A549 (cell line): ENCODE results near the gene PAX4. TPM values are rescaled to one million over a fixed set of nuclear protein-coding genes. Genes with fewer than 3 reads are reported as not detected.

Source experiments
- ATAC-seq, 2 experiments: fragments of 200-7000 bp in 1 of 2; fragments of >200 bp in 1 of 2; cut with Nextera tagmentation in 1 of 2; cut with Tn5 transposase in 1 of 2; 3 replicates each; pipeline versions ENCODE4 v1.8.0 to v1.9.1; 2018 to 2020; ENCODE audit warnings: mild to moderate bottlenecking in 1 of 2, moderate library complexity in 1 of 2
- CTCF ChIA-PET: fragments of 300-600 bp; sonication (Branson Sonifier 250); formaldehyde crosslinking; extraction: SDS; loops from one replicate; lab custom pipeline; 2021; ENCODE audit warnings: antibody characterized with exemption, inconsistent platforms; lab: Yijun Ruan, JAX
- POLR2A ChIA-PET: fragments of 350-600 bp; formaldehyde crosslinking; extraction: SDS; loops from one replicate; lab custom pipeline; 2021; ENCODE audit warnings: antibody characterized with exemption, inconsistent platforms; lab: Yijun Ruan, JAX
- DNase-seq, 2 experiments: peaks; one replicate each; pipeline versions ENCODE4 v3.0.0 to v3.0.0-alpha.2; 2011 to 2016; ENCODE audit warnings: low read depth in 1 of 2, low spot score in 1 of 2
- FAIRE-seq: peaks from 2 replicates; lab custom pipeline; 2011; peaks lifted over from hg19 to GRCh38; lab: Jason Lieb, UNC
- H3K27ac ChIP-seq, 2 experiments: fragments of >200 bp; sonication (Bioruptor Twin); formaldehyde crosslinking; 3 replicates each; pipeline ENCODE4 v1.5.1; 2016 to 2017
- H3K4me1 ChIP-seq: fragments of >200 bp; sonication (Bioruptor Twin); formaldehyde crosslinking; 3 replicates; pipeline ENCODE4 v1.6.1; 2016
- H3K4me2 ChIP-seq: fragments of >200 bp; sonication (Bioruptor Twin); formaldehyde crosslinking; 3 replicates; pipeline ENCODE4 v1.6.1; 2016
- H3K4me3 ChIP-seq: fragments of >200 bp; sonication (Bioruptor Twin); formaldehyde crosslinking; 3 replicates; pipeline ENCODE4 v1.5.1; 2016
- H3K9me3 ChIP-seq: fragments of >200 bp; sonication (Bioruptor Twin); formaldehyde crosslinking; 3 replicates; pipeline ENCODE4 v1.6.1; 2016
- ATOH8 ChIP-seq: fragments of 250-450 bp; sonication (Bioruptor Pico); IDR thresholded peaks from 2 replicates; pipeline ENCODE4 v1.5.0; 2020; ENCODE audit warnings: low read depth, mild to moderate bottlenecking, moderate library complexity
- BCL3 ChIP-seq: fragments of >200 bp; sonication (Bioruptor Twin); formaldehyde crosslinking; IDR thresholded peaks from 3 replicates; pipeline ENCODE4 v1.6.1; 2016
- BHLHE40 ChIP-seq: IDR thresholded peaks from 2 replicates; pipeline ENCODE4 v1.6.1; 2012; ENCODE audit warnings: low read depth, low read length, inconsistent platforms
- CBX2 ChIP-seq: fragments of 200-600 bp; sonication (generic); IDR thresholded peaks from 2 replicates; pipeline ENCODE4 v1.6.1; 2016; ENCODE audit warnings: low read depth, mild to moderate bottlenecking, borderline replicate concordance
- CBX8 ChIP-seq: fragments of 200-600 bp; sonication (generic); IDR thresholded peaks from 2 replicates; pipeline ENCODE4 v1.6.1; 2016
- CHD4 ChIP-seq: fragments of 200-600 bp; sonication (generic); IDR thresholded peaks from 2 replicates; pipeline ENCODE4 v1.6.1; 2016; ENCODE audit warnings: antibody characterized with exemption, mild to moderate bottlenecking, borderline replicate concordance
- CTCF ChIP-seq: fragments of >200 bp; sonication (Bioruptor Twin); formaldehyde crosslinking; IDR thresholded peaks from 3 replicates; pipeline ENCODE4 v1.5.1; 2016
- E2F6 ChIP-seq: IDR thresholded peaks from 2 replicates; pipeline ENCODE4 v1.6.1; 2012; ENCODE audit warnings: low read depth, borderline replicate concordance
- EHMT2 ChIP-seq: fragments of 200-600 bp; sonication (generic); IDR thresholded peaks from 2 replicates; pipeline ENCODE4 v1.6.1; 2016; ENCODE audit warnings: antibody characterized with exemption, low read depth, mild to moderate bottlenecking, moderate library complexity
- ELK1 ChIP-seq: fragments of 150-350 bp; IDR thresholded peaks from 2 replicates; pipeline ENCODE4 v1.6.1; 2014; ENCODE audit warnings: low read depth, mild to moderate bottlenecking, low read length
- EP300 ChIP-seq, 2 experiments: fragments of >200 bp; sonication (Bioruptor Twin); formaldehyde crosslinking; IDR thresholded peaks; 2 replicates in 1 of 2; 3 replicates in 1 of 2; pipeline ENCODE4 v1.6.1; 2016 to 2017
- FOSB ChIP-seq: fragments of 250-450 bp; sonication (Bioruptor Pico); IDR thresholded peaks from 2 replicates; pipeline ENCODE4 v1.5.0; 2020; ENCODE audit warnings: mild to moderate bottlenecking, moderate library complexity
- FOSL2 ChIP-seq, 2 experiments: fragments of 450-650 bp in 1 of 2; fragments of >200 bp in 1 of 2; sonication (Bioruptor Twin) in 1 of 2; formaldehyde crosslinking; IDR thresholded peaks; 2 replicates each; pipeline versions ENCODE4 v1.5.0 to v1.6.1; 2016 to 2020; ENCODE audit warnings: mild to moderate bottlenecking in 1 of 2, moderate library complexity in 1 of 2
- HDAC2 ChIP-seq: fragments of 200-600 bp; sonication (generic); IDR thresholded peaks from 2 replicates; pipeline ENCODE4 v1.6.1; 2016
- HES2 ChIP-seq: fragments of >200 bp; sonication (Bioruptor Twin); formaldehyde crosslinking; IDR thresholded peaks from 2 replicates; pipeline ENCODE4 v1.6.1; 2016
- HEYL ChIP-seq: fragments of 250-450 bp; sonication (Bioruptor Pico); IDR thresholded peaks from 2 replicates; pipeline ENCODE4 v1.8.0; 2021; ENCODE audit warnings: mild to moderate bottlenecking, moderate library complexity
- HMGXB4 ChIP-seq: fragments of 250-450 bp; sonication (Bioruptor Pico); IDR thresholded peaks from 2 replicates; pipeline ENCODE4 v1.5.0; 2021; ENCODE audit warnings: mild to moderate bottlenecking, moderate library complexity, borderline replicate concordance
- HOXA7 ChIP-seq: fragments of 250-450 bp; sonication (Bioruptor Pico); IDR thresholded peaks from 2 replicates; pipeline ENCODE4 v1.5.0; 2020; ENCODE audit warnings: mild to moderate bottlenecking, moderate library complexity
- HOXB5 ChIP-seq: fragments of 250-450 bp; sonication (Bioruptor Pico); IDR thresholded peaks from 2 replicates; pipeline ENCODE4 v1.5.0; 2020; ENCODE audit warnings: mild to moderate bottlenecking, moderate library complexity
- JUN ChIP-seq, 2 experiments: fragments of >200 bp; sonication (Bioruptor Twin); formaldehyde crosslinking; IDR thresholded peaks; 2 replicates in 1 of 2; 3 replicates in 1 of 2; pipeline ENCODE4 v1.6.1; 2016 to 2017
- JUNB ChIP-seq: fragments of >200 bp; sonication (Bioruptor Twin); formaldehyde crosslinking; IDR thresholded peaks from 2 replicates; pipeline ENCODE4 v1.6.1; 2016
- KDM1A ChIP-seq: fragments of 200-600 bp; sonication (generic); IDR thresholded peaks from 2 replicates; pipeline ENCODE4 v1.6.1; 2016; ENCODE audit warnings: low read depth, mild to moderate bottlenecking
- MAZ ChIP-seq: fragments of 150-350 bp; IDR thresholded peaks from 2 replicates; pipeline ENCODE4 v1.6.1; 2014; ENCODE audit warnings: antibody characterized with exemption, low read depth, low read length, borderline replicate concordance
- MYC ChIP-seq: IDR thresholded peaks from 2 replicates; pipeline ENCODE4 v1.6.1; 2012; ENCODE audit warnings: mild to moderate bottlenecking, inconsistent platforms, low read length, improper control_type of control experiment, borderline replicate concordance
- NPAS2 ChIP-seq: fragments of 250-450 bp; sonication (Bioruptor Pico); IDR thresholded peaks from 2 replicates; pipeline ENCODE4 v1.8.0; 2022; ENCODE audit warnings: mild to moderate bottlenecking, moderate library complexity, borderline replicate concordance
- PHF8 ChIP-seq: fragments of 200-600 bp; sonication (generic); IDR thresholded peaks from 2 replicates; pipeline ENCODE4 v1.6.1; 2016; ENCODE audit warnings: low read depth, mild to moderate bottlenecking, antibody characterized with exemption, moderate library complexity, borderline replicate concordance
- POLR2AphosphoS2 ChIP-seq: conservative IDR thresholded peaks from 2 replicates; pipeline ENCODE4 v1.6.1; 2012; ENCODE audit warnings: low read length, improper control_type of control experiment, inconsistent platforms
- RAD21 ChIP-seq, 2 experiments: fragments of >200 bp in 1 of 2; sonication (Bioruptor Twin) in 1 of 2; formaldehyde crosslinking in 1 of 2; IDR thresholded peaks in 1 of 2; conservative IDR thresholded peaks in 1 of 2; 2 replicates in 1 of 2; 3 replicates in 1 of 2; pipeline ENCODE4 v1.6.1; 2012 to 2018; ENCODE audit warnings: inconsistent platforms in 1 of 2
- RARB ChIP-seq: fragments of 250-450 bp; sonication (Bioruptor Pico); IDR thresholded peaks from 2 replicates; pipeline ENCODE4 v1.8.0; 2021; ENCODE audit warnings: mild to moderate bottlenecking, moderate library complexity
- SMC3 ChIP-seq: fragments of >200 bp; sonication (Bioruptor Twin); formaldehyde crosslinking; IDR thresholded peaks from 3 replicates; pipeline ENCODE4 v1.6.1; 2018; ENCODE audit warnings: inconsistent platforms
- SREBF2 ChIP-seq: fragments of 450-650 bp; IDR thresholded peaks from 2 replicates; pipeline ENCODE4 v1.6.1; 2014; ENCODE audit warnings: mild to moderate bottlenecking, moderate library complexity
- WGBS: methylation state at CpG from one replicate; pipeline ENCODE4 v1.1.6; 2017; ENCODE audit errors: missing lambda C conversion rate; 5-methylcytosine and 5-hydroxymethylcytosine counted together
- polyA plus RNA-seq, 4 experiments: library from polyadenylated mRNA; depleted of rRNA in 3 of 4; stranded (reverse); fragments of >200 nt; fragmentation: RNase III in 1 of 4; extraction: RNeasy Plus Mini Kit Qiagen cat#74134 plus additional on column Dnase treatment in 1 of 4; gene quantifications; 2 replicates in 3 of 4; 3 replicates in 1 of 4; pipeline ENCODE4 v1.2.3, GENCODE V29; 2011 to 2017

PAX4 gene
- polyA plus RNA-seq, 2 of the 4 experiments (the other 2 are of a cell fraction): not detected

- DNase-seq: peak; percentile 87 to 88
- H3K4me2 ChIP-seq: peak within 1 kb of the TSS; percentile 98
- 12% methylated on average over 28 of the region's 78 CpGs for WGBS
- POLR2A ChIA-PET: interaction anchor here (0.6 to 1.0 kb wide), 2 partner anchors 38 to 193 kb away, joined by 3 read pairs; partner anchors contain the start of gene ZNF800
- peak; percentile 59 to 82 for ATAC-seq
- H3K27ac ChIP-seq: peak within 1 kb of the TSS; percentile 86 to 88
- peak within 1 kb of the TSS; percentile 96 for H3K4me3 ChIP-seq
- FAIRE-seq: no peak
- no peaks in the 10 kb centered on the region for H3K9me3 ChIP-seq
- H3K4me1 ChIP-seq: peaks cover 23% of the 10 kb centered on the region
- CTCF ChIA-PET: interaction anchor here (0.8 to 1.1 kb wide), 2 partner anchors 12 to 115 kb away, joined by 3 read pairs; no protein-coding TSS in a partner anchor
- TF ChIP-seq EP300 (IDR thresholded peaks at IDR 0.05) (no peak), SREBF2 (no peak), CHD4 (no peak), FOSB (CRISPR knock-in tag) (no peak), HOXA7 (CRISPR knock-in tag) (no peak), HES2 (no peak), HMGXB4 (CRISPR knock-in tag) (no peak), NPAS2 (CRISPR knock-in tag) (no peak), FOSL2 (IDR thresholded peaks at IDR 0.05) (no peak), FOSL2 (CRISPR knock-in tag; IDR thresholded peaks at IDR 0.05) (no peak), MAZ (no peak), BHLHE40 (no peak), JUN (IDR thresholded peaks at IDR 0.05) (peak; percentile 72 to 81; a peak in 3 of 5 replicates), RAD21 (conservative IDR thresholded peaks at IDR 0.05 in 1 of 2, IDR thresholded peaks at IDR 0.05 in 1 of 2) (no peak), MYC (no peak), CTCF (no peak), CBX8 (no peak), ELK1 (no peak), BCL3 (peak; percentile 70; the same call in 2 of the 3 replicates), PHF8 (peak; percentile 86; the same call in 1 of the 2 replicates), SMC3 (no peak), E2F6 (peak; percentile 99), EHMT2 (no peak), ATOH8 (CRISPR knock-in tag) (no peak), HDAC2 (no peak), KDM1A (no peak), RARB (CRISPR knock-in tag) (no peak), HOXB5 (CRISPR knock-in tag) (0 out of 2 replicates have a peak, but pooled peaks have one; percentile 14), CBX2 (no peak), JUNB (no peak), HEYL (CRISPR knock-in tag) (no peak), POLR2AphosphoS2 (no peak)
Measured at GRCh38 chr7:127585044-127585953, 32.6 kb downstream of the PAX4 start, which contains the start of gene GCC1. TSS of gene GCC1 (minus strand) at chr7:127585596. CDS start at chr7:127585182, 414 bp downstream.
